HCEC 1CT (cell line): ENCODE results near the gene LRRC8B.
"Not testable (repeated sequence)": the region's sequence is repeated elsewhere in the genome, so short reads cannot be mapped to it uniquely, and the experiment has no call there.

Experiments
- DNase-seq: peaks from one replicate; pipeline ENCODE4 v3.0.0-alpha.2; 2017

LRRC8B gene

GRCh38 chr1:89609781-89610456 lies 85.3 kb downstream of the LRRC8B start:
- no peak for DNase-seq

- no peak for DNase-seq
Measured at GRCh38 chr1:89610457-89611011, 85.9 kb downstream of the LRRC8B start.

- no peak for DNase-seq
Measured at GRCh38 chr1:89611721-89612120, 87.1 kb downstream of the LRRC8B start.

DNA sequence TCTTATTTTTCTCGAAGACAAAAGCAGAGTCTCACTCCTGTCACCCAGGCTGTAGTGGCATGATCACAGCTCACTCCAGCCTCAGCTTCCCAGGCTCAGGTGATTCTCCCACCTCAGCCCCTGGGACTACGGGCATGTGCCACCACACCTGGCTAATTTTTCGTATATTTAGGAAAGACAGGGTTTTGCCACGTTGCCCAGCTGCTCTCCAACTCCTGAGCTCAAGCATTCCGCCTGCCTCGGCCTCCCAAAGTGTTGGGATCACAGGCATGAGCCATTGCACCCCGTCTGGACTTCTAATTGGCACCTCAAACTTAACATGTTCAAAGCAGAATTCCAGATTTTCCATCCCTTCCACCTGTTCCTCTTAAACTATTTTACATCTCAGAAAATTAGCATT lies 89.3 kb downstream of the LRRC8B start:
- DNase-seq: no peak

- no peak for DNase-seq
Measured at GRCh38 chr1:89615676-89616598, 91.3 kb downstream of the LRRC8B start.

GRCh38 chr1:89616844-89617627 lies 92.4 kb downstream of the LRRC8B start:
- DNase-seq: no peak

- DNase-seq: no peak
Measured at GRCh38 chr1:89620664-89621063, 96.0 kb downstream of the LRRC8B start.

GRCh38 chr1:89622895-89623294 lies 98.3 kb downstream of the LRRC8B start:
- DNase-seq: peak; percentile 6

GRCh38 chr1:89624314-89624713 lies 99.7 kb downstream of the LRRC8B start:
- no peak for DNase-seq

DNA sequence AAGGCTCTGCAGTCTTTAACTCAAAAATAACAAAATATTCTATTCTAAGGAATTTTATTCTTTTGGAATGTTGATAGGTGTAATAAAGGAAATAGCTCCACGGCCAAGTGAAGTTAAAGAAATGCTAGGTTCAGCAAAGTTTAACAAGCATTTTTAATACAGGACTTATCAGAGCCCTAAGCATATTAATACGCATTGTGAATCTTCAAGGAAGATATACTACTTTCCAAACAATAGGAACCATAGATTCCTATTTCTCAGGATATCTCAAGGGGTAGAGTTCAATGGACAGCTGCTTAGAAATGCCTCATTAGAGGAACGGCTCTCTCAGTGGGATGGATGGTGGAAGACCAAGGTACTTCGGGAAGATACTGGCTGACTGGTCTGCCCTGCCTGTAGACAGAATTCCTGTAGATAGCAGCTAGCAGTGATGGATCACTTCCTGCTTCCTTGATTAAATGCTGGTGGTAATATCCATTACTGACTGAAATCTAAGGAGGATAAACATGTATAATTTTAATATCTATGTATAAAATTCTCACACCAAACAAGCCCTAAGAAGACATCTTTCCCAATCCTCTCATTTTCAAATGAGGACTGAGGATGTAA lies 100.2 kb downstream of the LRRC8B start:
- no peak for DNase-seq

DNA sequence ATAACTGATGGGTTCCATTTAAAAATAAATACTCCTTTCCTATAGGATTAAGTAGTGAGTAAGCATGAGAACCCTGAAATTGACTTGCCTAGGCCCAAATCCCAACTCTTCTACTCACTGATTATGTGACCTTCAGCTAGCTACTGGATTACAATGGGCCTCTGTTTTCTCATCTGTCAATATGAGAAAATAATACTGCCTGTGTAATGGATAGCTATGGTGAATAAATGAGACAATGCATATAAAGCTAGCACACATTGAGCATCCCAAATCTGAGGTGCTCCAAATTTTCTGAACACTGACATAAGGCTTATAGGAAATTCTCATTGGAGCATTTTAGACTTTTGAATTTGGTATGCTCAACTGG lies 103.0 kb downstream of the LRRC8B start:
- DNase-seq: no peak

DNA sequence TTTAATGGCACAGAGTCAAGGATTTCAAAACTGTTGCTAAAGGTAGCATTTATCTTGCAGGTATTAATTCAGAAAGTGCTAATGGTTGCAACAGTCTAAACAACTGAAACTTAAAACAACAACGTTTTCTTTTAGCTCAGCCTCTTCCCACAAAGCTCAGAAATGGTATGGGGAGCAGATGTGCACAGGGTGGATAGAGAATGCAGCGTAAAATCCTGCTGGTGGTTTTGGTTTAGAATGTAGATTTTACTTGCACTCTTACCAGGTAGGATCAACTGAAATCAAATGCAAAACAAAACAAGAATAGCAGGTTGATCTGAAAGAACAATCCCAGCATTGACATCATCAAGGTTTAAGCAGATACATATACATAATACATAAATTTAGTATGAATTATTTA lies 104.5 kb downstream of the LRRC8B start:
- DNase-seq: no peak

DNA sequence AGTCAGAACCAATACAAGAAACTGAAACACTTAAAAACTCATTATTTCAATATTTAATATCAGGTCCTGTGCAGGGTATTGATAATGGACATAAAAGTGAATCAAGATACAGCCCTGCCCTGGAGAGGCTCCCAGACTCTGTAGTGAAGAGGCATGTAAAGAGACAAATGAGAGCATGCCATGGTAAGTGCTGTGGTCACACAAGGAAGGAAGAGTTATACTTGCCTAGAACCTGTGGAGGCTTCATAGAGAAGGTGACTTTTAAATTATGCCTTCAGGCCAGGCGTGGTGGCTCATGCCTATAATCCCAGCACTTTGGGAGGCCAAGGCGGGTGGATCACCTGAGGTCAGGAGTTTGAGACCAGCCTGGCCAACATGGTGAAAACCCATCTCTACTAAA lies 105.0 kb downstream of the LRRC8B start:
- DNase-seq: not testable (repeated sequence)

GRCh38 chr1:89630048-89630447 lies 105.4 kb downstream of the LRRC8B start:
- no peak for DNase-seq

DNA sequence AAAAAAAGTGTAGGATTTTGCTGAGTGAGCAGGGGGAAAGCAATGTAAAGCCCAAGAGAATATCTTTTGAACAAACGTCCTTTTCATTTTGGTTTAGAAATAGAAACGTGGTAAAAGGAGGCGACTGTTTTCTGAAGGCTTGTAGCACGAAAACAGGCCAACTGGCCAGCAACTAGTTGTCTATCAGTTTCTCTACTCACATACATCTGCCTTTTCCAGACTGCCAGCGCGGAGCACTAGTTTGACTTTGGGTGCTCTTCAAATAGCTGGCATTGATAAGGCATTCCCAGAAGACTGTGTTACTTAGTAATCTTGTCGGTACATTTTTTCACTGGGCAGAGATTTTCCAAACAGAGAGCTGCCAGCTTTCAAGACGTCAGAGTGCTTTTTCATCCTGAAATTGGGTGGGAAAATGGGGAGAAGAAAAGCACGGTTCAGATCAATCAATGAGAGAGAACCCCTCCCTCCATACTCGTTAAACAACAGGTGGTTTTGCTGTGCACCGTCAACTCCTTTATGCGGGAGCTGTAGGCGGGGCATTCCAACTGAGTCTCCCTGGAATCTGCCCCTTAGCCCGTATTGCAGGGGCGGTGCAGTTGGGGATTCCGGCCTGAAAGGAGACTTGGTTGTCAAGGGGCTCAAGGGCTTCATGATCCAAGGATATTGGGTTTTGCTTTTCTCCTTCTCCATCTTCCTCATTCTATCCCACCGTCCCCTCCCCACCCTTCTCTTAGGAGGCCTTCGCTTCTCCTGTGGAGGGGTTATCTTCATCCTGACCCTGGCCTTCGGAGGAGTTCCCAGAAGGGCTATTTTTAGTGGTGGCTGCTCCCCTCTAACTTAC lies 107.4 kb downstream of the LRRC8B start:
- DNase-seq: no peak

- peak; percentile 75 for DNase-seq
Measured at GRCh38 chr1:89632657-89633247, 108.1 kb downstream of the LRRC8B start, which contains the start of gene LRRC8C. LRRC8C (plus strand) TSS chr1:89633120; CDS start chr1:89686474, 53,354 bp downstream.

DNA sequence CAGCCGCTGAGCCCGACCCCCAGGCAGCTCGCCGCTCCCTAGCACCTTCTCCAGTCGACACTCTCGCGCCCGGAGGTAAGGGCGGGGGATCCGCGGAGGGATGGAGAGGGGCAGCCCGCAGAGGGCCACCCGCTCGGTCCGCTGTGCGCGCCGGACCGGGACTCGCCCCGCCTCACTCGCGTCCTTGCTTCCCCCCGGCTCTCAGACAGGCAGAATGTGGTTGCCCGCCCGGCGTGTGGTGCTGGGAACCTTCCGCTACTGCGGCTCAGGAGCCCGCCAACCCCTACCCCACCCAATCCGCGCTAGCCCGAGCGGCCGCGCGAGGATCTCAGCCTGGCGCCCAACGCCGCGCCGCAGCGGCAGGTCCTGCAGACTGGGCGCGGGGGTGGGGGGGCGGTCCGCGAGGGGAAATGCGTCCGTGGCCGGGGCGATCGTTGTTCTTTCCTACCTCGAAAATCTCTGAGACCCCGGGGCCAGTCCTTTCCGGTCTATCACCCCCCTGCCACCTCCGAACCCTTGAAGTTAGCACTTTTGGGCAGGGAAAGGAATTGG lies 108.7 kb downstream of the LRRC8B start:
- peak; percentile 60 for DNase-seq

DNA sequence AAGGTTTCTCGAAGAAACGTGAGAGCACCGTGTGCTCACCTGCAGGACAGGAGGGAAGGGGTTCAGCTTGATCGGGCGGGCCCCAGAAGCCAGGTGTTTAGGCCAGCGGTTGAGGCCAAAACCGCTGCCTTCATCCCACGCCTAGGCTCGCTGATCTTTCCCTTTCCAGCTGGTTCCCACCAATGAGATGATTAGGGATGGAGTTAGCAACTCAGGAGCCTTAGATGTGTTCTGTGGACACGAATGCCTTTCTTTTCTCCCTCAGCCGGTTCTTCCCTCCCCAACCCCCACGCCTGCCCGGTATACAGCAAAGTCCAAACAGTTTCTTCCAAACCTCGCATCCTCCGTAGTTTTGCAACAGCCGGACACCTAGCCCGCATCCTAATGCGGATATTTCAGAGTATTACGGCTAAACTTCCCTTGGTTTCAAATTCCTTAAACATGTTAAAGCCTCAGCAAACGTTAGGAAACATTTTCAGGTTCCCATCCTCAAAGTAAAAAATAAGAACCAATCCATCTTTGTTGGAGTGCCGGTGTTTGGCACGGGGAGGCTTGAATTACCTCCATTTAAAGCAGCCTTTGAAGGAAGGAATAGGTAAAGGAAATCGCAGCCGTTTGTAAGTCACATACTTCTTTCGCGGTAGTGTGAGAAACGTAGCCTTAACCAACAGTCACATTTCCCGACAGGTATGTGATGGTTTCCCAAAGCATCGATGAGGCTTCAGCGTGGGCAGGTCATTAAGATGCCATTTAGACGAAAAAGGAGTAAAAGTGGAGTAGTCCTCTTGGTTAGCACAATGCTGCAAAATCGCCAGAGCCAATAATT lies 109.4 kb downstream of the LRRC8B start:
- DNase-seq: peak; percentile 49

- DNase-seq: peak; percentile 87
Measured at GRCh38 chr1:89635825-89636815, 111.5 kb downstream of the LRRC8B start.
